Measurements from ENCODE around the gene TYK2.
"Not testable (repeated sequence)": the region's sequence is repeated elsewhere in the genome, so short reads cannot be mapped to it uniquely, and the experiment has no call there.

TYK2 gene

DNA sequence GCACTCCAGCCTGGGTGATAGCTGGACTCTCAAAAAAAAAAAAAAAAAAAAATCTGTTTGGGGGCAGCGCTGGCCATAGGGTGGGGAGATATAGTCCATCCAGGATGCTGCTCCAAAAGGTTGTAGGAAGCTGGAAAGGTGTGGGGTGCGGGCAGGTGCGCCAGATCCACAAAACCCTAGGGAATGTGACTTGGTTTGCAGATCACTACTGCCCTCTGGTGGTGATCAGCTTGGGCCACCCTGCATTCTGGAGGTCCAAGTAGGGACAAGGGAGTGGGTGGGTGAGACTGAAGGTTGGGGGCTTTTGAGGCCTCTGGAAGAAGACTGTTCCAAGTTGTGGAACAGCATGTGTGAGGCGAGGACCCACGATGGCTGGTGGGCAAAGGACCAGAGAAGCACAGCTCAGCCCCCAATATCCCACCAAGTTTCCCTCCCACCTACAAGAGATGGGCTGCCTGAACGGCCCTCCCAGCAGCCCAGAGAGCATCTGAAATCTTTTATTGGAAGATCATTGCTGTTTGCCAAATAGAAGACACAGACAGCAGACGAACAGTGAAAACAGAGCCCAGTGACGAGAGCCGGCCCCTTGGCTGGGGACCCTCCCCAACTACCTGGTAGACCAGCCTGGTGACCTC lies 10.4 kb upstream of the TYK2 start:
- peaks cover 0 to 8% of the 10 kb centered on the region in 2 donors for H3K27me3 ChIP-seq
- no peak overlapping the region for H3K27ac ChIP-seq
- TF ChIP-seq, protein P1, sequence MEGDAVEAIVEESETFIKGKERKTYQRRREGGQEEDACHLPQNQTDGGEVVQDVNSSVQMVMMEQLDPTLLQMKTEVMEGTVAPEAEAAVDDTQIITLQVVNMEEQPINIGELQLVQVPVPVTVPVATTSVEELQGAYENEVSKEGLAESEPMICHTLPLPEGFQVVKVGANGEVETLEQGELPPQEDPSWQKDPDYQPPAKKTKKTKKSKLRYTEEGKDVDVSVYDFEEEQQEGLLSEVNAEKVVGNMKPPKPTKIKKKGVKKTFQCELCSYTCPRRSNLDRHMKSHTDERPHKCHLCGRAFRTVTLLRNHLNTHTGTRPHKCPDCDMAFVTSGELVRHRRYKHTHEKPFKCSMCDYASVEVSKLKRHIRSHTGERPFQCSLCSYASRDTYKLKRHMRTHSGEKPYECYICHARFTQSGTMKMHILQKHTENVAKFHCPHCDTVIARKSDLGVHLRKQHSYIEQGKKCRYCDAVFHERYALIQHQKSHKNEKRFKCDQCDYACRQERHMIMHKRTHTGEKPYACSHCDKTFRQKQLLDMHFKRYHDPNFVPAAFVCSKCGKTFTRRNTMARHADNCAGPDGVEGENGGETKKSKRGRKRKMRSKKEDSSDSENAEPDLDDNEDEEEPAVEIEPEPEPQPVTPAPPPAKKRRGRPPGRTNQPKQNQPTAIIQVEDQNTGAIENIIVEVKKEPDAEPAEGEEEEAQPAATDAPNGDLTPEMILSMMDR (IDR thresholded peaks at IDR 0.05) = peak; percentile 75 to 79
- H3K9me3 ChIP-seq = no peaks in the 10 kb centered on the region
- H3K4me3 ChIP-seq = no peak overlapping the region
- peak; percentile 74 to 80 for DNase-seq
- H3K36me3 ChIP-seq = peaks cover 40 to 51% (median 49%) of the 10 kb centered on the region in 3 donors
- intact Hi-C loops (cut with DNase I; ENCODE audit: low total_unique reads) = no loop called here
- H3K4me1 ChIP-seq = peaks cover 0 to 5% (median 0%) of the 10 kb centered on the region in 4 donors

DNA sequence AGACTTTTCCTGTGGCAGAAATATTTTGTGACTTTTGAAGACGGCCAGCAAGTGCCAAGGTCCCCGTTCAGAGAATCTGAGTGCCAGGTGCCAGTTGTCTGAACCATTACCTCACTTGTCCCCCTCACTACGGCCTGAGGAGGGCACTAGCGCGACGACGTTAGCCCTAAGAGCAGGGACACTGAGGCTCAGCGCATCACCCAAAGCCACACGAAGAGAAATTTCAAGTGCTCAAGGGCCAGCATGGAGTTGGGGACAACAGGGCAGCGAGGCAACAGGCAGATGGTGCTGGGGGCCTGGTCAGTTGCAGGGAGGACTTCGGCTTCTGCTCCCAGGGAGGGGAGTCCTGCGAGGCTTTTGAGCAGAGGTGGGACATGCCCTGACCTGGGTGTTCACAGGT lies 9.5 kb upstream of the TYK2 start:
- TF ChIP-seq, protein P1 (IDR thresholded peaks at IDR 0.05) = no peak

DNA sequence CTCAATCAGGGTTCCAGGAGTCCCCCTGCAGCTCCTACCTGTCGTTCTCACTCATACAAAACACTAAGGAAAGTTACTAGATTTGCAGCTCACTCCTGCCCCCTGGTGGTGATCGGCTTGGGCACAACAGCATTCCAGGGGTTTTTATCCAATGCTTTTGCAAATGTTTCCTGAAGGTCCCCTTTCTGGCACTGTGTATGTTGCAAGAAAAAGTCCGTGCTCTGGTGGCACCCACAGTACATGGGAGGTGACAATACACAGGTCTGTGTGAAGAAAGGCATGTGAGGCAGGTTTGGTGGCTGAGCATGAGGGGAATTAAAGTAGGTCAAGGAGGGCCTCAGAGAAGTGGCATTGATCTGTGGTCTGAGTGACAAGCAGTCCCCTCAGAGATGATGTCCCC lies 8.6 kb upstream of the TYK2 start:
- Histone ChIP-seq H3K27ac (no peak overlapping the region), H3K4me1 (peaks cover 0 to 5% (median 0%) of the 10 kb centered on the region in 4 donors), H3K9me3 (no peaks in the 10 kb centered on the region), H3K4me3 (no peak overlapping the region), H3K36me3 (peaks cover 24 to 33% (median 31%) of the 10 kb centered on the region in 3 donors), H3K27me3 (peaks cover 0 to 8% of the 10 kb centered on the region in 2 donors)
- intact Hi-C loops (cut with DNase I; ENCODE audit: low total_unique reads) = loop anchor here (2.0 kb wide), 1 partner anchor 120 kb away; no protein-coding TSS in a partner anchor
- TF ChIP-seq, protein P1 (IDR thresholded peaks at IDR 0.05) = peak; percentile 86 to 87
- DNase-seq = peak; percentile 90 to 91

More for the DNA sequence above, 9.5 kb upstream of the TYK2 start:
- H3K27me3 ChIP-seq = peaks cover 0 to 8% of the 10 kb centered on the region in 2 donors
- H3K27ac ChIP-seq = no peak overlapping the region
- peaks cover 33 to 42% (median 40%) of the 10 kb centered on the region in 3 donors for H3K36me3 ChIP-seq
- H3K4me3 ChIP-seq = no peak overlapping the region
- intact Hi-C loops (cut with DNase I; ENCODE audit: low total_unique reads) = loop anchor here (2.0 kb wide), 1 partner anchor 121 kb away; no protein-coding TSS in a partner anchor
- no peaks in the 10 kb centered on the region for H3K9me3 ChIP-seq
- DNase-seq = no peak
- H3K4me1 ChIP-seq = peaks cover 0 to 5% (median 0%) of the 10 kb centered on the region in 4 donors

DNA sequence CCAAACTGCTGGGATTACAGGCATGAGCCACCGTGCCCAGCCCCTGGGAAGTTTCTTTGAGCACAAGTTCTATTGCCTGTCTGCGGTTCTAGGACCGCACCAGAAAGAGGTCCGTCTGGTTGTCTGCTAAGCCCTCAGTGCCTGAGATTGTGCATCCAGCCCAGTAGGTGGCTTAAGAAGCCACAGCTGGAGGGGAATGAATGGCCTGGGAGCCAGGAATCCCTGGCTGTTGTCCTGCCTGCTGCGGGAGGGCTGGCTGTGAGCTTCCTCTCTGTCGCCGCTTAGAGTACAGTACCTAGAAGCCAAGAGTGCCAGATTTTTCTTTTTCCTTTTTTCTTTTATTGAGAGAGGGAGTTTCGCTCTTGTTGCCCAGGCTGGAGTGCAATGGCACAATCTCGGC lies 4.2 kb upstream of the TYK2 start:
- DNase-seq = no peak
- intact Hi-C loops (cut with DNase I; ENCODE audit: low total_unique reads) = loop anchor here (5.0 kb wide), 1 partner anchor 52 kb away; the partner anchor contains the start of gene RAVER1
- Histone ChIP-seq H3K9me3 (no peaks in the 10 kb centered on the region), H3K27me3 (peaks cover 0 to 8% of the 10 kb centered on the region in 2 donors), H3K4me3 (no peak overlapping the region), H3K27ac (no peak overlapping the region), H3K4me1 (peaks cover 0 to 14% (median 8%) of the 10 kb centered on the region in 4 donors), H3K36me3 (no peaks in the 10 kb centered on the region)
- TF ChIP-seq, protein P1 (IDR thresholded peaks at IDR 0.05) = no peak

DNA sequence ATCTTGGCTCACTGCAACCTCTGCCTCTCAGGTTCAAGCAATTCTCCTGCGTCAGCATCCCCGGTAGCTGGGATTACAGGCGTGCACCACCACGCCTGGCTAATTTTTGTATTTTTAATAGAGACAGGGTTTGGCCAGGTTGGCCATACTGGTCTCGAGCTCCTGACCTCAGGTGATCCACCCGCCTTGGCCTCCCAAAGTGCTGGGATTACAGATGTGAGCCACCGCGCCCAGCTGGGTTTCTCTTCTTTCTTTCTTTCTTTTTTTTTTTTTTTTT lies 2.8 kb upstream of the TYK2 start:
- peaks cover 2 to 10% (median 3%) of the 10 kb centered on the region in 3 donors for H3K36me3 ChIP-seq
- not testable (repeated sequence) for H3K4me3 ChIP-seq, H3K27ac ChIP-seq, H3K27me3 ChIP-seq, H3K9me3 ChIP-seq, DNase-seq
- intact Hi-C loops (cut with DNase I; ENCODE audit: low total_unique reads) = loop anchor here (5.0 kb wide), 1 partner anchor 51 kb away; the partner anchor contains the start of gene RAVER1
- peaks cover 0 to 17% (median 12%) of the 10 kb centered on the region in 4 donors for H3K4me1 ChIP-seq

DNA sequence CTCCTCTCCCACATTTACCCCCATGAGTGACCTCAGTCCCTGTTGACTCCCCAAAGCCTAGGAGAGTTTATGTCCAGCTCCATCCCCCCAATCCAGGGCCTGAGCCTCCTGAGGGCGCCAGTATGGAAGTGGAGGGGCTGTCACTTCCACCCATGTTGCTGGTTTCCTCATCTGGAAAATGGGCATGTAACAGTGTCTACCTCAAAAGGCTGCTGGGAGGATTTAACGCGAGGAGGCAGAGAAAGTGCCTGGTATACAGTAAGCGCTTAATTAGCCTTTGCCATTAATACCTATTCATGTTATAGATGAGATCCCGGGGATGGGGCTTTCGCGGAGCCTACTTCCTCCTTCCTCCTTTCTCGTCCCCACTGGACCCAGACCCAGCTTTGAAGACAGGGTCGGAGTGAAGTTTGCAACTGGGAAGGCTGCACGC lies 476 bp downstream of the TYK2 start:
- intact Hi-C loops (cut with DNase I; ENCODE audit: low total_unique reads) = loop anchor here (5.0 kb wide), 1 partner anchor 48 kb away; the partner anchor contains the start of gene RAVER1
- DNase-seq = no peak
- peak overlapping the region; percentile 80 to 92 for H3K4me3 ChIP-seq
- TF ChIP-seq, protein P1 (IDR thresholded peaks at IDR 0.05) = no peak
- H3K4me1 ChIP-seq = peaks cover 0 to 17% (median 12%) of the 10 kb centered on the region in 4 donors
- H3K9me3 ChIP-seq = no peaks in the 10 kb centered on the region
- peaks cover 7 to 38% (median 23%) of the 10 kb centered on the region in 3 donors for H3K36me3 ChIP-seq
- peak overlapping the region; percentile 80 to 83 for H3K27ac ChIP-seq
- H3K27me3 ChIP-seq = no peaks in the 10 kb centered on the region

Data from tibial artery (tissue), 4 donors.